HG03103 (cell line): ENCODE results near the gene LRRK2.
A peak's percentile ranks its signal among the peaks of the same experiment; 100 is the strongest.
"Not testable (repeated sequence)": the region's sequence is repeated elsewhere in the genome, so short reads cannot be mapped to it uniquely, and the experiment has no call there.

Experiments used
- ATAC-seq: cut with Tn5 transposase; IDR thresholded peaks from one replicate; pipeline ENCODE4 v1.9.1; 2021; ENCODE audit warnings: low read depth; ENCODE audit not compliant: unreplicated experiment

LRRK2 gene

GRCh38 chr12:40211186-40211585, 13.6 kb upstream of the LRRK2 start:
- not testable (repeated sequence) for ATAC-seq

GRCh38 chr12:40212566-40212965, 12.2 kb upstream of the LRRK2 start:
- no peak for ATAC-seq

GRCh38 chr12:40215982-40216381, 8.8 kb upstream of the LRRK2 start:
- no peak for ATAC-seq

GRCh38 chr12:40216516-40217288, 8.1 kb upstream of the LRRK2 start:
- no peak for ATAC-seq

GRCh38 chr12:40219760-40220159, 5.0 kb upstream of the LRRK2 start:
- no peak for ATAC-seq

GRCh38 chr12:40222247-40222646, 2.5 kb upstream of the LRRK2 start:
- no peak for ATAC-seq

GRCh38 chr12:40223646-40224045, 1.2 kb upstream of the LRRK2 start:
- no peak for ATAC-seq

- no peak for ATAC-seq
These were observed 663 bp downstream of the LRRK2 start for GRCh38 chr12:40225337-40225983.

- peak; percentile 84 for ATAC-seq
These were observed 1.3 kb downstream of the LRRK2 start for GRCh38 chr12:40225984-40226602.

GRCh38 chr12:40226705-40227104, 1.9 kb downstream of the LRRK2 start:
- ATAC-seq: no peak

- ATAC-seq: no peak
These were observed 2.6 kb downstream of the LRRK2 start for GRCh38 chr12:40227447-40227846.

GRCh38 chr12:40228727-40229126, 3.9 kb downstream of the LRRK2 start:
- ATAC-seq: no peak

- no peak for ATAC-seq
These were observed 5.2 kb downstream of the LRRK2 start for GRCh38 chr12:40229690-40230651.

- ATAC-seq: peak; percentile 58
These were observed 7.8 kb downstream of the LRRK2 start for GRCh38 chr12:40232602-40233001.

GRCh38 chr12:40233741-40234367, 9.1 kb downstream of the LRRK2 start:
- no peak for ATAC-seq

GRCh38 chr12:40236357-40236850, 11.6 kb downstream of the LRRK2 start:
- ATAC-seq: no peak

- ATAC-seq: no peak
These were observed 13.6 kb downstream of the LRRK2 start for GRCh38 chr12:40238266-40238902.

GRCh38 chr12:40238979-40239378, 14.2 kb downstream of the LRRK2 start:
- no peak for ATAC-seq

GRCh38 chr12:40240779-40241178, 16.0 kb downstream of the LRRK2 start:
- ATAC-seq: no peak
